NOMO-1 treated with DMSO at 0.1 percent for 48 hours (cell line): ENCODE measurements around the gene S100A7.
A peak's percentile ranks its signal among the peaks of the same experiment; 100 is the strongest.
"Not testable (repeated sequence)": the region's sequence is repeated elsewhere in the genome, so short reads cannot be mapped to it uniquely, and the experiment has no call there.

Source experiments
- DNase-seq: peaks from one replicate; lab custom pipeline; 2025; ENCODE audit not compliant: unreplicated experiment; lab: John Stamatoyannopoulos, UW

S100A7 gene

DNA sequence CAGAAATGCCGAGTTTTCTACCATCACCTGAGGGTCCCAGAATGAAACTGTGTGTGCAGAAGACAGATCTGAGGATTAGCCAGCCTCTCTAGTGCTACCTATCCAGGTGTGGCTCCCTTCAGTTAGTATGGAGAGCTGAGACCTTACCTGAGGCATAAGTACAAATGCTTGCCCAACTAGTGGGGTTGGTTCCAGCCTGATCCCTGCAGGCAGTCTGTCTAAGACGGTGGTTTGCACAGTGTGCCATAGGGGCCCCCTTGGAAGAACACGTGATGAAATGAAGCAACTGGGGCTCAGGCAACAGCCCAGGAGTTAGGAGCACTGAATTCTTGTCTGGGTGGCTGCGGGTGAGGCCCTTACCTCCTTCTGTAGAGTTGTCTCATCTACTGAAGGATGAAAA, 28.5 kb downstream of the S100A7 start:
- DNase-seq, result no peak

DNA sequence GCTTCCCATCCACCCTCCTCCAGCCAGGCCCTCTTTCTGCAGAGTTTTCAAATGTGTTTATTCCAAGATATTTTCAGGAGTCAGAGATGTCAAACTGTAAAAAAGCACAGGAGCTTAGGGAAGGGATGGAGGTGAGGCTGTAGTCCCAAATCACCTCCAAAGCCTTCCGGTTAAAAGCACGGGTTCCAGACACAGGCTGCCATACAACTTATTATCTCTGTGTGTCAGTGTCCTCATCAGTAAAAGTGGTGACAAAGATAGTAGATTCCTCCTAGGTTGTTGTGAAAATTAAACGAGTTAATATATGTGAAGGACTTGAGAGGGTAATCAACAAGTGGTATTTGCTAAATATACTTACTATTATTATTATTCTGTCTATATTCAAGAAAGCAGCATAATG, 29.0 kb downstream of the S100A7 start:
- no peak for DNase-seq

DNA sequence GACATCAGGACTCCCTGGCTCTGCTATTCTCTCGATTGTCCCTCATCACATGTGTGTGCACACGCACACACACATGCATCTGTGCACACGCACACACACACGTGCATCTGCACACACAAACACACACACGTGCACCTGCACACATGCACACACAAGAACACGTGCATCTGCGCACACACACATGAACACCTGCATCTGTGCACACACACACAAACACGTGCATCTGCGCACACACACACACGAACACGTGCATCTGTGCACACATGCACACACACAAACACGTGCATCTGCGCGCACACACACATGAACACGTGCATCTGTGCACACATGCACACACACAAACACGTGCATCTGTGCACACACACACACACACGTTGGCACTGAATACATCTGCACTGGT, 29.4 kb downstream of the S100A7 start:
- DNase-seq, result no peak

DNA sequence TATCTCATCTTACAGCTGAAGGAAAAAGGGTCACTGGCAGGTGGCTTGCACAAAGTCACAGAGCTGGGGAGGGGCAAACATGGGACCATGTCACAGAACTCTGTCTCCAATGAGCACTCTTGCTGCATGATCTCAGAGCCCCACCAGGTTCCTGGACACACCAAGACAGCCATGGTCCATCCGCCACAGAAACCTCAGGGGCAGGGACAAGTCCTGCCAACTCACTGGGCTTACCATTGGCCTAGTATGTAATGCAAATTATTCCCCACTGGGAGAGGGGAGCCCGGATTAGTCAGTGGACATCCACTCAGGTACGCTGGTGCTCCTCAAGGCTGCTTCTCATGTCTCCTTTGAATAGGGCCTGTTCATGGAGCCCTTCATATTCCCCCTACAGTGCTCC, 29.9 kb downstream of the S100A7 start:
- no peak for DNase-seq

DNA sequence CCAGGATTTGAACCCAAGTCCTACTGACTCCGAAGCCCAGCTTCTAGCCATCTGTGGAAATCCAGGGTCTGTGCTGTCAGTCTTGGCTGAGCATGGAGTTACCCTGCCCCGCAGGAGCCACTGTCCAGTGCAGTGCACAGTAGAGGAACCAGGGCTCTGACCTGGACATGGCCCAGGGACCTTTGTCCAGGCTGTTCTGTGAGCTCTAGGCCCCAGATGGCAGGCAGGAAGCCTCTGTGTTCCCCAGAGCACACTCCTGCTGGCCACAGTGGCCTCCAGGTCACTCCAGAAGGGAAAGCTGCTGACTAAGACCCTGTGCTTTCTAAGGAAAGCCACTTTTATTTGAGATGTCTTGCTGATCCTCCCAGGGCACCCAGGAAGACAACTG, 30.3 kb downstream of the S100A7 start:
- no peak for DNase-seq

DNA sequence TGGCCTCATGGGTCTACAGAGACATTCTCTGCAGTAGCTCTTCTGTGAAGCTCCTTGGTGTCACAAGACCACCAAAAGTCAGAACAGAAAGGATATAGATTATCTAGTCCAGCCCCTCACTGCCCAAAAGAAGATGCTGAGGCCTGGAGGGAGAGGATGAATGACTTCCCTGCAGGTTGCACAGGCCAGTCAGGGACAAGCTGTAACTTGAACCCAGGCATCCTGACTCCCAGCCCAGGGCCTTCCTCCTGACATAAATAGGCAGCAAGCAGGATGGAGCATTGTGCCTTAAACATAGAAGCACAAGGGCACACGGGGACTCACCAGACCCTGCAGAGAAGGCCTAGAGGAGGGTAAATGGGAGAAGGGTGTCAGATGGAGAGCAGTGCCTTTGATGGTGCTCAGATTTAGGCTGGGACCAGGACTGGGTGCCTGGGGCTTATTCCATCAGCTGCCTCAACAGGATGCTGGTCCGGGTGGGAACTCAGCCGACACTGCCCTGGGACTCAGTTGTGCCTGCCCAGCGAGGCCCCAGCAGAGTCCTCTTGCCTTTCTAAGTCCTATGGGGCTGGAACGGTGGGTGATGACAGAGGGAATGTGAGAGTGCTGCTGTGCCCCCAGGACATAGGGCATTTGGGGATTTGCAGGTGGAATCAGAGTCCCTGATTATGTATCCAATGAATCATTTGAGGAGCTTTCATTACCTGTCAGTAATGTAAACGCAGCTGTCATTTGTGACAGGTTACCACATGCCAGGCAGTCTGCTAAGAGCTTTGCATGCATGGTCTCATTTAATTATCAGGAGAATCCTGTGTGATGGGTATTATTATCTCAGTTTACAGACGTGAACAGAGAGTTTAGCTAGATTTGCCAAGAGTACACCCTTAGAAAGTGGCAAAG, 30.9 kb downstream of the S100A7 start:
- no peak for DNase-seq

DNA sequence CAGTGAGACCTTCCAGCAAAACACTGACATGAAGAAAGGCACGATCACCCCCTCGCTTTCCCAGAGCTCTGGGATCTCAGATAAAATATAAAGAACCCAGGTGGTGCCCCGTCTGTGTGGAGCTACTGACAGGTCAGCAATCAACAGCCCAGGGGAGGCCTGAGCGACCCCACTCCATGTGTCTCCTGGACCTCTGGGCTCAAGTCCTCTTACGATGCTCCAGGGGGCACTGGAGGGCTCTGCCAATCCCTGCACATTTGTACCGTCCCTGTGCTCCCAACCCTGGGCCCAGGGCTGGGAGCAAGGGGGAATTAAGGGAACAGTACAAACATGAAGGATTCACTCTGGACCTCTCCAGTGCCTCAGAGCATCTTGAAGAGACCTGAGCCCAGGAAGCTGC, 31.7 kb downstream of the S100A7 start:
- DNase-seq, result no peak

DNA sequence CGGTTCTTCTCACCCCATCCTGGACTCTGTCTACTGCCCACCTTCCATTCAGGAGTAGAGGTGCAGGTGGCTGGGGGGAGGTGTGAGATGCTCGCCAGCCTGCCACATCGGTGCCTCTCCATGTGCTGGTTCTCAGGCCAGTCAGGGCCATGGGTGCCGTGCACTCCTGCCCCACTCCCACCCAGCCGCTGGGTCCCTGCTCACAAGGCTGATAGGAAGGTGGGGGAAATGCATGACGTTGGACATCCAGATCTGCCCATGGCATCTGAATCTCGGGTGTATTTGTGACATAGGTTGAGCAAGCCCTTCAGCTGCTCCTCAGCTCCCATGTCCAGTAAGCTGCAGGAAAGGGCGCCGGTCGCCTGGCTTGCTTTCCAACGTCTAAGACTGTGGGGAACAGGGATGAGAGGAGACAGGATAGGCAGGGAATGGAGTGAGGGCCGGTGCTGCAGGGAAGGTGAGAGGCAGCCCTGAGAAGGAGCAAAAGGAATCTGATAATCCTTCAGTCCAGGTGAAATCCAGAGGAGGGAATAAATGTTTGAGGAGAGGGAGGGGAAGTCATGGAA, 32.3 kb downstream of the S100A7 start:
- no peak for DNase-seq

DNA sequence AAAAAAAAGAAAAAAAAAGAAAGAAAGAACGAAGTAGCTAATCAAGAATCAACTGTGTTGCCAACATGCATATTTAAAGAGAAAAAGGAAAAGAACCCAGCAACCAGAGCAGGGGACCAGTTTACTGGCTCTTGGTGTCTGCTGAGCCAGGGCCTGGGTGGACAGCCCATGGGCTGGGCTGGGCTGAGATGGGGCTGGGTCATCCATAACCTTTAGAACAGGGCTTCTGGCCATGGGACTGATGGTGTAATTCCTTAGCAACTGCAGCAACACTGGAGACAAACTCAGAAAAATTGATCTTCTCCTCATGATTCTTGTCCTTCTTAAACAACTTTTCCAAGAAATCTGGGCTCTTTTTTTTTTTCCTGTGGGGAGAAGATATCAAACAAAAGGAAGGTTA, 33.6 kb downstream of the S100A7 start:
- no peak for DNase-seq

DNA sequence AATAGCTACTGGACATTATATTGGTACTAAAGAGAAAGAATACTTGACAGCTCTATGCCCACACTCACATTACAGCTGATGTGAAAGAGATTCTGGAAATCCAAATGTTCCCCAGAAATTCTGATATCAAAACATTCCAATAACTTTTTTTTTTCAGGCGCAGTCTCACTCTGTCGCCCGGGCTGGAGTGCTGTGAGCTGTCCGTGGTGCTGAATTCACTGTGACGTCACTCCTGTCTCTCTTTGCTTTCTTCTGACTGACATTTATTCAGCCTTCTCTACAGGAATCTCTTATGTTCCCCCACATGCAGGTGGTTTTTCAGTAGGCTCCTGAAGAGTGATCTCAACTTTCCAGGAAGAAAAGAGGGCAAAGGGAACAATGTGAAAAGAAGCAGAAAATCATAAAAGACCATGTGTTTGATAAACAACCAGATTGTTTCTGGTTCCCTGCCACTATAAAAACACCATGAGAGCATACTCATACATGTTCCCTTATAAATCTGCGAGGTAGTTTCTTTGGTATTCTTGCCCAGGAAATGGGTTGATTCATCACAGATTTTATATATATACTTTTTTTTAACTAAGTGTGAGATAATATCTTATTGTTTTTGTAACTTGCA, 37.9 kb downstream of the S100A7 start:
- DNase-seq, result peak; percentile 50

DNA sequence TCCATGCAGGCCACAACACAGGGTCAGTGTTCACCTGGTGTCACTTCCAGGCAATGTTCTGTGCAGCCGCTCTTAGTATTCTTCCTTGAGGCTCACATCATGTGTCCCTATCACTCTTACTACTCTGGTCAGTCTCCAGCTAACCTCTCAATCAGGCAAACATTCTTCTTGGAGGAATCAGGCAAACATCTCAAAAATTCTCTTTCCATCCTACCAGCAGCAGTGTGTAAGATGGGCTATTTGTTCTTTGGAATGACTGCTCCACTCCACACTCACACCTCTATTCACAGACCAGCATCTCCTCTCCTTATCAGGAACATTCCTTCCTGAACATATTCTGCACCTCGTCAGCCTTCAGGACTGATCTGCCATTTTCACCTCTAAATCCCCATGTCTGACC, 40.1 kb downstream of the S100A7 start:
- DNase-seq, result no peak

DNA sequence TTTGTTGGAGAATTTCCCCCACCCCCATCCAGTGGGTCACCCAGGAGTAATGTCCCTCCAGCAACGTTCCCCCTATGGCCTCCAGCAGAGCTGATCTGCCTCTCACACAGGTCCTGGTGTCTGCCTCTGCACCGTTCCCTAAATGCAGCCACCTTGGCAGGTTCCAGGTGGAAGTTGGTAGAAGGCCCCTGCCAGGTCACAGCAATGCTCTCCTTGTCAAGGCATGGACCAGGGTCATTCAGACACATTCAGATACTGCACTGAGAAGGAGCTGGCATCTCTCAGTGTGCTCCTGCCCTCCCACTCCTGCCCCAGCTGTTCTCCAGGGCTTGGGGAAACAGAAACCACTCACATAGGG, 41.0 kb downstream of the S100A7 start:
- DNase-seq, result not testable (repeated sequence)

DNA sequence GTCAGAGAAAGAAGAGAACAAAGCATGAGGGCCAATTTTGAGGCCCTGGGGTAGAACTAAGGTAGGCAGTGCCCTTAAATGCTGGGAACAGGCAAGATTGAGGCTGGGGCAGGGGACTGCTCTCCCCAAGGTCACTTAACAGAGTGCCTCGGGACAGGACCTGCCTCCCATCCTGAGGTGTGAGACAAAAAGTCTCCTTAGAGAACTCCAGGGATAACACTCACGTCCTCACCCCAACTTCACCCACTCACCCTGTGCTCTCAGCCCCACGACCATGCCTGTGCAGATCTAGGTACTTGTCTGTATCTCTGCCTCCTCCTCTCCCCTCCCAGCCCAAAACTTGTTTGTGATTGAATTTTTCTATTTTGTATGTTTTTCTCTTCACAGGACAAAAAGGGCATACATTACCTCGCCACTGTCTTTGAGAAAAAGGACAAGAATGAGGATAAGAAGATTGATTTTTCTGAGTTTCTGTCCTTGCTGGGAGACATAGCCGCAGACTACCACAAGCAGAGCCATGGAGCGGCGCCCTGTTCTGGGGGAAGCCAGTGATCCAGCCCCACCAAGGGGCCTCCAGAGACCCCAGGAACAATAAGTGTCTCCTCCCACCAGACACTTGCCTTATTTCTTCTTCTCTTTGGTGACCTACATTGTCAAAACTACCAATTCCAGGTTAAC, 41.6 kb downstream of the S100A7 start:
- DNase-seq, result not testable (repeated sequence)

DNA sequence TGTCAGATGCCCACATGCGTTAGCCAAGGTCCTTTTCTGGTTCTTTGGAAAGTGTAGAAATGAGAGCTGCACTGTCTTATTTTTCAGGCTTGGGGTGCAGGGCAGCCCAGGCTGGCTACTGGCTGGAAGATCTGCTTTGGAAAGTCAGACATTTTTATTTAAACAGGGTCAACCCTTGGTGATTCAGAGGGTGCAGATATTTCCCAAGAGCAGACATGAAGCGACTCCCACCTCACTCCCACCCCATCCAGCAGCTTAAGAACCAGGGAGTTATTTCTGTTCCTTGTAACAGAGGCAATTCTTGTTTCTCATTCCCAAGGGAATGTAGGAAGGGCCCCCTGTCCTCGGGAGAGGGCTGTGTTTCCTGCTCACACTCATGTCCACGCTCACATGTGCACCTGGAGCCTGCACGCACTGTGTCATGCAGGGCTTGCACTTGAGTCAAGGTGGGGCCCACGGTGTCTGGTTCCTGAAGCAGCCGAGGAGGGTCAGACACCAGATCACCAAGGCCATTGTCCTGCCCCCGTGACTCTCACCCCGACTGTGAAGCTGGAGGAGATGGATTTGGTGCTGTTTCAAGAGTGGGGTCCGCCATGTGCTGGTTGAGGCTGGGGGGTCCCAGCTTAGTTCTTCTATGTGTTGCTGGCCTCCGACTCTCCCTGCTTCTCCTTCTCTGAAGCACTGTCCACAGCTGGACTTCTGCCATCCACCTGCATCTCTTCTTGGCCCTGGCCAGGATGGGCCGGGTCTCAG, 43.1 kb downstream of the S100A7 start:
- DNase-seq, result no peak

DNA sequence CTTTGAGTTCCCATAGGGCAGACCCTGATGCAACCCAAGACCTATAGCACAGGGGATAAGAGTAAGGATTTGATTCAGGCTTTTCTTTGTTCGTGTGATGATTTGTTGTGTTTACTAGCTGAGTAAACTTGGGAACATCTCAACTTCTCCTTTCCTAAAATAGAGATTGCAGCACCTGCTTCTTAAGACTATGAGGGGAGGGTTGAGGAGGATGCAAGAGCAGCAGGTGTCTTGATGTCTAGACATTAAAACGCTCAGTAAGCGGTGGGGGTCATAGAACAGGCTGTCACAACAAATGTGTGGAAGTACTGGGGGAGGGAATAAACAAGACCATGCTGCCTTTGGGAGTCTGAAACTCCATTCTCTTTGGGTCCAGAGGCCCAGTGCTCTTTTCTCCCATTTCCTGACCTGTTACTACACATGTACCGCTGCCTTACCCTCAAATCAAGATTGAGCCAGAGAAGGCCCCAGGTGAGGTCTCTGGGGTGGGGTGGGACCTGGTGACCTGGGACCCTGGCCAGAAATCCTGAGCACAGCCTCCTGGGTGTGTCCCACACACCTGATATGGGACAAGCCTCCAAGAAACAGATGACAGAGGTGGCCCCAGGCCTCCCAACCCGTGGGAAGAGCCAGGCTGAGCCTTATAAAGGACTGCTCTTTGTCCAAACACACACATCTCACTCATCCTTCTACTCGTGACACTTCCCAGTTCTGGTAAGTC, 44.4 kb downstream of the S100A7 start, which contains the start of gene S100A7A:
Gene S100A7A (plus strand): TSS at position 671 of the 721 bp plus-strand sequence. CDS start 1,563 bp downstream, outside the sequence.
- DNase-seq, result no peak

DNA sequence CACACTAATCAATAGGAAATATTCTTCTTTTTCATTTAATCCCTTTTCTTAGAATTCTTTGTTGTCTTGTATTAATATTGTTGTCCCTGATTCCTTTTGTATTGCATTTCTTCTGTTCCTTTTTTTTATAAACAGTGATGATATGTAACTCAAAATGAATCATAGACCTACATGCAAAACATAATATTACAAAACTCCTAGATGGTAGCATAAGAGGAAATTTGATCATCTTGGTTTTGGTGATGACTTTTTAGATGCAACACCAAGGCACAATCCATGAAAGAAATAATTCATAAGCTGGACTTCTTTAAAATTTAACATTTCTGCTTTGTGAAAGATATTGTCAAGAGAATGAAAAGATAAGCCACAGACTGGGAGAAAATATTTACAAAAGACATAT, 46.5 kb downstream of the S100A7 start:
- not testable (repeated sequence) for DNase-seq
